Measurements from ENCODE around the gene MINDY4. TPM values are rescaled to one million over a fixed set of nuclear protein-coding genes. Genes with fewer than 3 reads are reported as not detected.

MINDY4 gene
- total and polyA plus RNA-seq, 2 of the 8 experiments (the other 6 are each of a cell fraction or from before 2014, with no cell fraction given), result 1.3 to 3.6 TPM

DNA sequence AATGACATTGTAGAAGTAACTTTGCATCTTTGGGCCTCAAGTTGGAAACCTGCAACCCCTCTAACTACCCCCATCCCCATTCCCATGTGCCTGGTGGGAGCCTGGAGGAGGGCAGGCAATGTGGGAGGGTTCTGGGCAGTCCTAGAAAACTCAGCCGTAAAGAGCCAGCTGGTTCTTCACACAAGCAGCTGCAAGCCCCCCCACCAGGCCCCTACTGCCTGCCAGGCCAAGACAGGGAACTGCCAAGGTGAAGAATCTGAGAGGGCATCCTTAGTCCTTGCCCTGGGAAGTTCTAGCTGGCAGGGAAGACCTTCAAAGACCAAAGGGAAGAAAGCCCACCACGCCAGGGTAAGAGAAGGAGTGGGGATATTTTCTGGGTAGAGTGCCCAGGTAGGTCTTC is 31.5 kb upstream of the MINDY4 start:
- Histone ChIP-seq H2BK120ac (replicated peaks; ENCODE audit: low read depth, low read length) (no peak overlapping the region), H4K8ac (ENCODE audit: extremely low read depth, insufficient read depth, low read length) (no peak overlapping the region), H3K18ac (ENCODE audit: extremely low read depth, low read length) (no peak overlapping the region), H2AFZ (ENCODE audit: low read length) (no peak overlapping the region), H3K9me3 (ENCODE audit: insufficient read depth in 2 of 2, low read depth in 1 of 2, low read length in 1 of 2) (no peaks in the 10 kb centered on the region), H2BK15ac (ENCODE audit: low read length) (no peak overlapping the region), H3K27ac (ENCODE audit: low read depth, low read length) (no peak overlapping the region), H3K23me2 (ENCODE audit: low read depth, low read length) (no peaks in the 10 kb centered on the region), H4K20me1 (replicated peaks in 1 of 2; ENCODE audit: control insufficient read depth in 1 of 2, insufficient read depth in 2 of 2, low read length in 2 of 2) (no peaks in the 10 kb centered on the region), H3K4me1 (replicated peaks in 1 of 4; ENCODE audit: control insufficient read depth in 3 of 4, insufficient read depth in 4 of 4, low read length in 3 of 4) (peaks cover 0 to 1% (median 0%) of the 10 kb centered on the region in 4 experiments; a peak in 2 of 7 replicates), H3K23ac (ENCODE audit: insufficient read length) (no peak overlapping the region), H3K14ac (ENCODE audit: insufficient read length) (no peak overlapping the region), H3K79me2 (ENCODE audit: control insufficient read depth in 1 of 2, insufficient read depth in 2 of 2, low read length in 2 of 2) (no peaks in the 10 kb centered on the region), H2BK5ac (ENCODE audit: low read depth, low read length) (no peak overlapping the region), H3K56ac (replicated peaks; ENCODE audit: insufficient read length, low read depth, low read length) (no peak overlapping the region), H3K79me1 (ENCODE audit: low read depth, low read length) (no peaks in the 10 kb centered on the region), H4K91ac (replicated peaks; ENCODE audit: insufficient read length, low read length) (no peak overlapping the region), H3K4me2 (ENCODE audit: insufficient read depth in 1 of 2, low read depth in 2 of 2, low read length in 2 of 2) (no peak overlapping the region), H3K36me3 (ENCODE audit: control insufficient read depth in 2 of 4, insufficient read depth in 4 of 4, low read length in 3 of 4) (no peaks in the 10 kb centered on the region), H4K5ac (ENCODE audit: insufficient read length, low read depth, low read length) (no peak overlapping the region), H3K9ac (replicated peaks in 1 of 4; ENCODE audit: extremely low read depth in 1 of 4, low read depth in 3 of 4, low read length in 3 of 4) (no peak overlapping the region), H2BK12ac (ENCODE audit: low read depth, low read length) (no peak overlapping the region), H2AK5ac (ENCODE audit: low read depth, low read length) (no peak overlapping the region), H2BK20ac (ENCODE audit: low read length) (no peak overlapping the region), H3K4me3 (ENCODE audit: extremely low read depth in 1 of 4, insufficient read depth in 2 of 4, low read depth in 3 of 4, low read length in 4 of 4) (no peak overlapping the region), H3K27me3 (replicated peaks in 1 of 4; ENCODE audit: control insufficient read depth in 3 of 4, extremely low read depth in 1 of 4, insufficient read depth in 3 of 4, low read length in 3 of 4) (no peaks in the 10 kb centered on the region), H3K4ac (replicated peaks; ENCODE audit: insufficient read length, low read depth, low read length) (no peak overlapping the region)
- FAIRE-seq, result no peak
- 90% methylated on average over 2 of the region's 2 CpGs; no CpG with 5 or more reads in 1 of the 2 experiments for WGBS, 2 experiments (ENCODE audit: extremely low coverage in 1 of 2, insufficient coverage in 1 of 2, insufficient read length in 1 of 2, insufficient replicate concordance in 2 of 2, low coverage in 1 of 2, low lambda C conversion rate in 2 of 2, missing lambda C conversion rate in 1 of 2)
- CTCF ChIA-PET (ENCODE audit: partially characterized antibody), result interaction anchor here (0.5 to 9.5 kb wide), 46 partner anchors 8 to 1719 kb away, joined by 3 to 162 read pairs (median 8); partner anchors contain the start of genes CRHR2 and INMT
- POLR2A ChIA-PET (ENCODE audit: partially characterized antibody), result interaction anchor here (1.1 to 2.0 kb wide), 4 partner anchors 10 to 116 kb away, joined by 3 to 7 read pairs (median 6); partner anchors contain the start of gene CRHR2
- no peak for DNase-seq (ENCODE audit: low read depth in 1 of 2, low spot score in 2 of 2)
- TF ChIP-seq SP2 (IDR thresholded peaks at IDR 0.05; ENCODE audit: low read length) (no peak), HDAC2 (IDR thresholded peaks at IDR 0.05; ENCODE audit: borderline replicate concordance in 1 of 2, low read depth in 2 of 2, low read length in 2 of 2) (no peak), SP4 (IDR thresholded peaks at IDR 0.05; ENCODE audit: low read length) (no peak), SIN3A (conservative IDR thresholded peaks at IDR 0.05 in 1 of 2, IDR thresholded peaks at IDR 0.05 in 1 of 2; ENCODE audit: low read depth in 1 of 2, low read length in 2 of 2) (no peak), EGR1 (IDR thresholded peaks at IDR 0.05; ENCODE audit: borderline replicate concordance, low read depth, low read length) (no peak), SIRT6 (IDR thresholded peaks at IDR 0.05; ENCODE audit: low read length) (no peak), TAF1 (IDR thresholded peaks at IDR 0.05; ENCODE audit: low read depth, low read length) (no peak), CREB1 (IDR thresholded peaks at IDR 0.05) (no peak), ASH2L (IDR thresholded peaks at IDR 0.05; ENCODE audit: low read length) (no peak), RAD21 (IDR thresholded peaks at IDR 0.05 in 1 of 2, conservative IDR thresholded peaks at IDR 0.05 in 1 of 2; ENCODE audit: low read depth in 2 of 2, low read length in 2 of 2) (no peak), CBX8 (IDR thresholded peaks at IDR 0.05; ENCODE audit: borderline replicate concordance, low read depth, low read length) (no peak), EZH2 (IDR thresholded peaks at IDR 0.05; ENCODE audit: low read depth, low read length, severe bottlenecking) (no peak)
- TF ChIP-seq, protein P1, sequence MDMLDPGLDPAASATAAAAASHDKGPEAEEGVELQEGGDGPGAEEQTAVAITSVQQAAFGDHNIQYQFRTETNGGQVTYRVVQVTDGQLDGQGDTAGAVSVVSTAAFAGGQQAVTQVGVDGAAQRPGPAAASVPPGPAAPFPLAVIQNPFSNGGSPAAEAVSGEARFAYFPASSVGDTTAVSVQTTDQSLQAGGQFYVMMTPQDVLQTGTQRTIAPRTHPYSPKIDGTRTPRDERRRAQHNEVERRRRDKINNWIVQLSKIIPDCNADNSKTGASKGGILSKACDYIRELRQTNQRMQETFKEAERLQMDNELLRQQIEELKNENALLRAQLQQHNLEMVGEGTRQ (IDR thresholded peaks at IDR 0.05; ENCODE audit: low read length), result no peak

Data from H1 (cell line).